GM19193 (cell line): ENCODE measurements around the gene FMO5.

Source experiments
- POLR2A ChIP-seq: IDR thresholded peaks from 4 replicates; pipeline ENCODE4 v1.6.1; 2011; ENCODE audit not compliant: insufficient read depth, insufficient read length; ENCODE audit errors: extremely low read depth

Gene FMO5

DNA sequence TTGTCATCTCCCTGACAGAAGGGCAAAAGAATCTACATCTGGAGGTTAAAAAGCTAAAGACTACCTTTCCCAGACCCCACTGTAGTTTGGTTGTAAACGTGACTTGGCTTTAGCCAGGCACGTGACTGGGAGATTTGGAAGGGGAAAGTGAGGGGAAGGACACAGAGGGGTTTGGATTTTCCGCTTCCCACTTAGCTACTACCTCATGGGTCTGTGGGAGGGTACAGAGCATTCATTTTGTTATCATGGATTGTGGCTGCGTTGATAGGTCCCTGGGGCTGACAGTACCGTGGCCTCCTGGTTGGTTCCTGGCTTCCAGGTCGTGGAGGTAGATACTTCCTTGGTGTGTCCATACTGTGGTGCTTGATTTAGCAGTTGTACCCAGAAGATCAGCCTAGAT is 20.0 kb upstream of the FMO5 start:
- no peak for TF ChIP-seq POLR2A

DNA sequence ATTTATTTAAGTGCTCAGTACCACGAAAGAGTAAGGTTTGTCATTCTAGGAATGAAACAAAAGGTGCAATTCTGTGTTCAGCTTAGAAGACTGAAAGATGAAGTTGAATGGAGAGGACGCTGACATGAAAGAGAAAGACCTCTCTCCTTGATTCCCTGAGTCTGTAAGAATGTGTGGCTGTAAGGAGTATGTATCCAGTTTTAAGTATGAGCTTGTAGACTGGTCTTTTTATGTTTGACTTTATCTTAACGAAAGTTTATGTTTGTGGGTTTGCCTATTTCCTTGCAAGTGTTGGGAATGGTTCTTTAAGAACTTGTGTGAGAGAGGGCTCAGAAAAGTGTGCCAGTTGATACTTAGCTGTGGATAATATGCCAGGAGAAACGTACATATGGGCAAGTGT is 18.7 kb upstream of the FMO5 start:
- no peak for TF ChIP-seq POLR2A

DNA sequence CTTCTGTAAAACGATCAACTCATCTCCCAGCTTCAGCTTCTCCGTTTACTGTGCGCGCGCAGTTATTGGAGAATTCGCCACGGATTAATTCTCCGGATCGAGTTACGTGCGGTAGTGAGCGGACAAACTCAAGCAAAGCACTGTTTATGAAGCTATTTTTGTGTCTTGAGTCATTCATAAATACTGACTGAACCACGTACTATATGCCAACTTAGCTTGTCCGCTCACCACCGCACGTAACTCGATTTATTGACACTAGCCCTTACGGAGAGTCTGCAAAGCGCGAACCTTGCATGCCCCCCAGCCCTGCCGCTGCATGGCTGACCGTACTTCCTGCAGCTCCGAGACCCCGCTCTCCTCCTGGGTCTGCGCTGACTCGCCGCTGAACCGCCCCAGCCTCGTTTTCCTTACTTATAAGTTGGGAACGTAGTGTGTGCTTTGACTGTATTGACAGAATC is 18.1 kb upstream of the FMO5 start:
- TF ChIP-seq POLR2A: no peak

DNA sequence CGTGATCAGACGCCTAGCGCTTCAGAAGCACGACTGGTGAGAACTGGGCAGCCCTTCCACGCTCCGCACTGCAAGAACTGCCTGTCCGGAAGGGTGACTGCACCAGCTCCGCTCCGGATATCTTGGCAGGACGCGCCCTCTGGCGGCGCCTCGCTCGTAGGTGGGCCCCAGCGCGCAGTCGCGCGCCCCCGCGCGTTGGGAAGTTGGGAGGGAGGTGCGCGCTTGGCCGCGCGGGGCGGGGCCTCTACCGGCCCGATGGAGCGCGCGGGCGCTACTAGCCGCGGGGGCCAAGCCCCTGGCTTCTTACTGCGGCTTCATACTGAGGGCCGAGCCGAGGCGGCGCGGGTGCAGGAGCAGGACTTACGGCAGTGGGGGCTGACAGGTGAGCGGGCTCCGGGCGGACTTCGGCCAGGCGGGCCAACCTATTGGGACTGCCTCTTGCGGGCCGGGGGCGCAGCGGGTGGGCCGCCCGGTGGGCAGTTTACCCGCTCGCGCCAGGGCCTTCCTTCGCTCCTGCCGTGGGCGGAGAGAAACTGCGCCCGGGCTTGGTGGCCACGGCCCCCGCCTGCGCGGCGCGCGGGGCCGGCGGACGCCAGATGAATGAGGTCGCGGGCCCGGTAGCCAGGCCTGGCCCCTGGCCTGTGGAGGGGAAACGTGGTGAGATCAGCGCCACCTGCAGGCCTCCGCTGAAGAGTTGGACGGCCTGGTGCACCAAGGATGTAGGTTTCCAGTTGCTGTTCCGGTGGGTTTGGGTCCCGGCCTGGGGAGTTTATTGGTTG is 17.5 kb upstream of the FMO5 start, which contains the start of gene CHD1L:
TSS of gene CHD1L (plus strand) at position 236 of the 779 bp plus-strand sequence. CDS start at position 256, 20 bp downstream.
- TF ChIP-seq POLR2A: peak; percentile 79

DNA sequence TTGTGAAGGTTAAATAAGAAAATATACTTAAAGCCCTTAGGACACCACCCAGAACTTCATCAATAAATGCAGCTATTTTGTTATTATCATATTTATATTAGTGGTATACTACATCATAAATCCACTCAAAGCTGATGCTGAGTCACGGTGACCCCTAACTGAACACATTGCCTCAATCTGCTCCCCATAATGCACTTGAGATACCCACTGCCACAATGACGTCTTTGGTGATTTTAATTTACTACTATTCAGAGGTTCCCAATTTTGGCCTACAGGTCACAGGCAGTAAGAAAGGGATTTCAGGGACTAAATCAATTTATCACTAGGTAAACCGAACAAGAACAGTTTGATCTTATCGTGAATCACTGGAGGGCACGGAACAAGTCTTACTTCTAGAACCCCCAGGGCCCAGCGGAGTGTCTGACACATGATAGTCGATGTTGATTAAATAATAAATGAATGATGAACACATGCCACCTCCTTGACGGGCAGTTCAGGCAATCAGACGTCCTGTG is 16.9 kb upstream of the FMO5 start:
- no peak for TF ChIP-seq POLR2A

DNA sequence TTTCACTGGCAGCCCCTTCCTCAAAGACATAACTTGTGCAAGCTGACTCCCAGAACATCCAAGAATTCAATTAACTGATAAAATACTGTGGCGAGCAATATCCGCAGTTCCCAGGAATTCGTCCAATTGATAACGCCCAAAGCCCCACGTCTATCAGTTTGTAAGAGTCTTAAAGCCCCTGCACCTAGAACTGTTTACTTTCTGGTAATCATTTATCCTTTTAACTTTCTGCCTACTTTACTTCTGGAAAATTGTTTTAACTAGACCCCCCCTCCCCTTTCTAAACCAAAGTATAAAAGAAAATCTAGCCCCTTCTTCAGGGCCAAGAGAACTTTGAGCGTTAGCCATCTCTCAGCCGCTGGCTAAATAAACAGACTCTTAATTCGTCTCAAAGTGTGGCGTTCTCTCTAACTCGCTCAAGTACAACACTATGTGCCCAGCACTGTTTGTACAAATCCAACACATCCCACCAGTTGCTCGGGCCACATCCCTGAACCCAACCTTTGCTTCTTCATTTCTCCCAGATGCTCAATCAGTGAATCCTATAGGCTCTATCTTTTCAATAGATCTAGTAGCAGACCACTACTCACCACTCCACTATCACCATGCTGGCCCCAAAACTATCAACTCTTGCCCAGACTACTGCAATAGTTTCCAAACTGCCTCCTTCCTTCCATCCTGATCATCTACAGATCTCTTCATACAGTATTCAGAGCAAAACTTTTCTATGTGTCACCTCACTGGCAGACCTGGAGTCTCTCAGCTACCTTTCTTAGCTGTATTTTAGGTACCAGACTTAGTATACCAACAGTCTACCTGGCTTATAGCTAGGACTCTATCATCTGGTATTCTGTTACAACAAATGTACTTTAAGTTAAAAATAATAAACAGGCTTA is 14.0 kb upstream of the FMO5 start:
- TF ChIP-seq POLR2A: no peak

DNA sequence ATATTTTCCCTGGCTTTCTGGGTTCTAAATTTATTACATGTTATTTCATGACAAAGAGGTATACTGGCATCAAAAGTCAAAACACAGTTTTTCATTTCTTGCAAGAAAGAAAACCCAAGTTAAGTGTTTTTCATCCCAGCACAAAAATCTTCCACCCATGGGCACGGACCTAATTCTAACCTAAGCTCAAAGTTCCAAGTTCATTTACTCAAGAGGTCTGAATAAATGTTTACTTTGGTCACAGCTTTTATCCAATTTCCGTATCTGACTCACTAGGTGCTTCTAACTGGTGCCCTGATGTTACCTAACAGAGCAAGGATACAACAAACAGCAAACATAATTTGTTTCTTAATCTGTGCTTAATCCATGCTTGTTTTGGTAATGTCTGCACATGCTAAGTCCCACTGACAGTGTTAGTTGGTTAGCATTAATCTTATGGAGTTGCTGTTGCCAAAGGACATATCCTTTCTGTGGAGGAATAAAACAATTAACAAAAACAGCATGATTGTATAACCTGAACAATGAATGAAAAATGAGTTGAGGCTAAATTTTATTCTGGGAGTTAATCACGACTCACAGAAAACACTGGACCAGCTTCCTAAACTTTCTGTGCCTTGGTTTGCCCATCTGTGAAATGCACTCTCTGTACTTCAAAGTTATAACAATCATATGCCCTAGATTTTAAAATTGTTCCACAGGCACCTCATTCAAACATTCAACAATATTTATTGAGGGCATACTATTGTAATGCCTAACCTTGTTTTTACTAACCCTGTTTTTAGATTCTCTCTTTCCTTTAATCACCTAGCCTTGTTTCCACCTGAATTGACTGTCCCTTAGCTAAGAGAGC is 13.1 kb upstream of the FMO5 start:
- no peak for TF ChIP-seq POLR2A

DNA sequence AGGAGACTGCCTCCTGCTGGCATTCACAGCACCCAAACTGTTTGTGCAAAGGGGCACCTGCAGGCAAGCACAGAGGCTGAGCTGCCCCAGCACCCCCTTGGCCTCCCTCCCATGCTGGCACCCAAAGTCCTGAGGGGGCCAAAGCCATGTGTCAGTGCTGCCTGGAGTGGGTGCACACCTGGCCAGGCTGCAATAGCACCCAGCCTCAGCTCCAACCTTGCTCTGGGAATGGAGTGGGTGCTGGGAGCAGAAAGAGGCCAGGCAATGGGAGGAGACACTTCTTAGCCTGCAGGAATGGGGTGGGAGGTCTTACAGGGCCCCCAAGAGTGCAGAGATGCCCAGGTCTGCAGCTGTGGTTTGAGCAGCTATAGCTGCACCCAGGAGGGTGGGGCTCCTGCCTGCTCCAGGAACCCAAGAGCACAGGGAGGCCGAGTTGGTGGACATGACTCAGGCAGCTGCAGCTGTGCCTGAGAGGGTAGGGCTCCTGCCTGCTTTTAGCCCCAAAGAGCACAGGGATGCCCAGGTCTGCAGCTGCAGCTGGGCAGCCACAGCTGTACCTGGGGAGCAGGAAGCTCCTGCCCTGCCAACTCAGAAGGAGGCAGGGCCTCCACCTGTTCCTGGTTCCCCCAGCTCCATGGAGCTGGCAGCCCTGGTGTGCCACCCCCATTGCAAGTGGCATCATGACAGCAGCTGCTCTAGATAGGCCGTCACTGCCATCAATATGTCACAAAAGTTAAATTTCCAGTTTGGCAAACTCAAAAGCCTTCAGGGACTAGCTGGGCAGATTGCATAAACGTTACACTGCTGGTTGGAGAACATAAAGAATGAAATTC is 12.0 kb upstream of the FMO5 start:
- no peak for TF ChIP-seq POLR2A

DNA sequence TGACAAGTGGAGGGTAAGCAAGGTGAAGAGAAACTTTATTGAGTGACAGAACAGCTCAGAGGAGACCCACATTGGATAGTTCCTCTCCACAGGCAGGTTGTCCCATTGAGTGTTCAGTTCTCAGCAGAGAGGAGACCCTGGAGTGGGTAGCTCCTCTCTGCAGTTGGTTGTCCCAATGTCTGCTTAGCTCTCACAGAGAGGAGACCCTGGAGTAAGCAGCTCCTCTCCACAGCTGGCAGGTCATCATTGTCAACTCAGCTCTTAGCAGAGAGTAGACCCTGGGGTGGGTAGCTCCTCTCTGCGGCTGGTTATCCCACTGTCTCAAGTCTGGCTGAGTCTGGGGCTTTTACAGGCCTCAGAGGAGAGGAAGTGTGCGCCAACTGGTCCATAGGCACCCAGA is 11.3 kb upstream of the FMO5 start:
- TF ChIP-seq POLR2A: no peak

DNA sequence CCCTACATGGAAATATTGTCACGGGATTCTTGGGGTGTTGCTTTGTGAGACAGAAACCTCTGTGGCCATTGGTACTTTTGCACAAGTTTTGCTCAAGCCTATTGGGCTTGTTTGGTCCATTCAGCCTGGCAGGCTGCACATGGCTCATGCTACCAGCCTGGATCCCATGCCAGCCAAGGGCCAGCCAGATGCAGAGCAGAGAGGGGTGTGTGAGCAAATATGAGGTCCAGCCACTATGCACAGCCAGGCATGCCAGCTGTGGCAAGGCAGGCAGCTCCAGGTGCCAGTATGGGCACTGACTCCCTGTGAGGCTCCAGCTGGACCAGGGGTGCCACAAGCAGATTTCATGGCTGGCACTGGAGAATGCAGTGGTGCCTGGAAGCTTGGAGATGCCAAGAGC is 10.7 kb upstream of the FMO5 start:
- no peak for TF ChIP-seq POLR2A

DNA sequence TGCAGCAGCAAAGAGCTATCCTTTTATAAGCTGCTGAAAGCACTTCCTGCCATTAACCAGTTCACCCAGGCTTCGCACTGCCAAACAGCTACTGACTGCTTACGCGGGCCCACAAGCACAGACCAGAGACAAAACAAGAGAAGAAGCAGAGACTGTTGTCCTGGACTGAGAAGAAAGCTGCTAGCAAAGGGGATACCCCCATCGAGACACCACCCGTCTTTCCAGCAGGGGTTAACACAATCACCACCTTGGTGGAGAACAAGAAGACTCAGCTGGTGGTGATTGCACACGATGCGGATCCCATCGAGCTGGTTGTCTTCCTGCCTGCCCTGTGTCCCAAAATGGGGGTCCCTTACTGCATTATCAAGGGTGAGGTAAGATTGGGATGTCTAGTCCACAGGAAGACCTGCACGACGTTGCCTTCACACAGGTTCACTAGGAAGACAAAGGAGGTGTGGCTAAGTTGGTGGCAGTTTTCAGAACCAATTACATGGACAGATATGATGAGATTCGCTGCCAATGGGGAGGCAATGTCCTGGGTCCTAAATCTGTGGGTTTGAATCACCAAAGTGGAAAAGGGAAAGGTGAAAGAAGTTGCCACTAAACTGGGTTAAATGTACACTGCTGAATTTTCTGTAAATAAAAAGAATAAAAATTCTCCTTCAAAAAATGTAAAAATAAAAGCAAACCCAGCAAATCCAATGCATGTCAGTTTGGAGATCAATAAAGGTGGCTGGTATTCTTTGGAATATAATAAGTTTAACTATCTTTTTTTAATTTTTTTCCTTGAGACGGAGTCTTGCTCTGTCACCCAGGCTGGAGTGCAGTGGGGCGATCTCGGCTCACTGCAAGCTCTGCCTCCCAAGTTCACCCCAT is 1.2 kb downstream of the FMO5 start:
- TF ChIP-seq POLR2A: no peak

DNA sequence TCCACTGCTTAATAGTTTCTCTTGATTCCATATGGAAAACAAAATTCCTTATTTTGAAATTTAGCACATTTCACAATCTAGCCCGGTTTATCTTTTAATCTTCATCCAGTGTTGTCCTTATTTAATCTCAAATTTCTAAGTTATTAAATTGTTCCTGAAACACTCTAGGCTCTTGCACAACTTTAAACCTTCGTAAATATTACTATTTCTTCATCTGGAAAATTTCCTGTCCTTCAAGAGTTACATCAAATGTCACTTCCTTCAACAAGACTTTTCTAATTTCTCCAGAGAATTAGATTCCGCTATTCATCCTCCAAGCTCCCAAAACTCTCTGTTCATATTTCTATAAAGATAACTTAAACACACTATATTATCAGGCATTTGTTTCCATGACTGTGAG is 6.5 kb downstream of the FMO5 start:
- no peak for TF ChIP-seq POLR2A

DNA sequence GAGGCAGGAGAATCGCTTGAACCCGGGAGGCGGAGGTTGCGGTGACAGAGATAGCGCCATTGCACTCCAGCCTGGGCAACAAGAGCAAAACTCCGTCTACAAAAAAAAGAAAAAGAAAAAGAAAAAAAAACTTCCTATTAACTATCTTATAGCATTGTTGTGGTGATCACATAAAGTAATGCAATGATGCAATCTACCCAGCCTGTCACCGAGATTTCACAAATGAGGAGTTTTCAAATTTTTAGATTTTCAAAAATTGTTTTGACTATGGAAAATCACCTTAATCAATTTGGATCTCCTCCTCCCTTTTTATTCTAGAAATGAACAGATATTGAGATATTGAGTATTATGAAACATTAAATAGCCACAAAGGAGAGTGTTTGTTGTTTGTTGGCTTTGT is 8.0 kb downstream of the FMO5 start:
- no peak for TF ChIP-seq POLR2A
